Panc1 (cell line): ENCODE data around the gene SLC2A6. TPM values are rescaled to one million over a fixed set of nuclear protein-coding genes. Genes with fewer than 3 reads are reported as not detected.

ENCODE experiments used
- ATAC-seq: fragments of 200-7000 bp; cut with Tn5 transposase; 2 replicates; pipeline ENCODE4 v1.9.1; 2020; ENCODE audit warnings: mild to moderate bottlenecking, moderate library complexity
- BruUV-seq: library from RNA; stranded (reverse); fragments of 400-500 nt; replicated peaks from 2 replicates; lab custom pipeline; 2021; lab: Mats Ljungman, UMichigan
- CTCF ChIA-PET: fragments of 300-600 bp; sonication (Branson Sonifier 250); formaldehyde crosslinking; loops from one replicate; lab custom pipeline; 2022; ENCODE audit warnings: antibody characterized with exemption; lab: Charles Lee
- POLR2A ChIA-PET: fragments of 300-600 bp; sonication (Branson Sonifier 250); formaldehyde crosslinking; loops from one replicate; lab custom pipeline; 2022; ENCODE audit warnings: antibody characterized with exemption; lab: Charles Lee
- DNase-seq: peaks from one replicate; pipeline ENCODE4 v3.0.0-alpha.2; 2010; ENCODE audit warnings: low read depth, low spot score
- H3K27ac ChIP-seq: 2 replicates; pipeline ENCODE4 v1.5.1; 2011; ENCODE audit warnings: mild to moderate bottlenecking, low read length, inconsistent platforms
- H3K27me3 ChIP-seq: fragments of 200-500 bp; sonication (Bioruptor generic); 2 replicates; pipeline ENCODE4 v1.6.0; 2014; ENCODE audit warnings: low read length, inconsistent platforms; ENCODE audit not compliant: control insufficient read depth, insufficient read depth
- H3K36me3 ChIP-seq: fragments of 200-500 bp; sonication (Bioruptor generic); 2 replicates; pipeline ENCODE4 v1.5.1; 2014; ENCODE audit warnings: inconsistent platforms, mild to moderate bottlenecking, low read length, moderate library complexity; ENCODE audit not compliant: control insufficient read depth, insufficient read depth
- H3K4me1 ChIP-seq: 2 replicates; pipeline ENCODE4 v1.5.1; 2011; ENCODE audit warnings: inconsistent platforms, mild to moderate bottlenecking, low read length, moderate library complexity; ENCODE audit not compliant: control insufficient read depth, insufficient read depth
- H3K4me3 ChIP-seq, 2 experiments: 2 replicates each; pipeline ENCODE4 v1.5.1; 2011 to 2012; ENCODE audit warnings: low read depth in 2 of 2, low read length in 2 of 2, mild to moderate bottlenecking in 2 of 2, inconsistent platforms in 1 of 2, moderate library complexity in 1 of 2
- H3K9me3 ChIP-seq: fragments of 200-500 bp; sonication (Bioruptor generic); 2 replicates; pipeline ENCODE4 v1.5.1; 2014; ENCODE audit warnings: low read depth, mild to moderate bottlenecking, inconsistent platforms, low read length, moderate library complexity; ENCODE audit not compliant: control insufficient read depth, insufficient read depth
- POLR2AphosphoS5 ChIP-seq: IDR thresholded peaks from 2 replicates; pipeline ENCODE4 v1.6.1; 2012; ENCODE audit warnings: mild to moderate bottlenecking, low read depth, low read length, moderate library complexity
- SIN3A ChIP-seq: IDR thresholded peaks from 2 replicates; pipeline ENCODE4 v1.6.1; 2012; ENCODE audit warnings: low read depth, mild to moderate bottlenecking, low read length, moderate library complexity, borderline replicate concordance; ENCODE audit not compliant: insufficient read depth
- TCF7L2 ChIP-seq: IDR thresholded peaks from 2 replicates; pipeline ENCODE4 v1.6.1; 2011; ENCODE audit warnings: mild to moderate bottlenecking, low read depth, low read length, inconsistent platforms
- in situ Hi-C: cut with HindIII; loops from 2 replicates; pipeline ENCODE4 v1.10.0; 2016; ENCODE audit warnings: low sequenced_read_pairs, low pct_unique_long_range_greater_than_20kb
- intact Hi-C: fragments of 100-400 bp; cut with micrococcal nuclease; formaldehyde crosslinking; loops from one replicate; pipeline ENCODE4 v1.10.0; 2022; ENCODE audit not compliant: unreplicated experiment
- total RNA-seq: library from RNA; stranded (reverse); gene quantifications from one replicate; pipeline ENCODE4 v1.2.1, GENCODE V29; 2021; ENCODE audit not compliant: unreplicated experiment
- TF ChIP-seq, protein P1 (sequence below), 2 experiments: IDR thresholded peaks; 2 replicates each; pipeline ENCODE4 v1.6.1; 2011 to 2012; ENCODE audit warnings: low read depth in 2 of 2, control low read depth in 1 of 2, low read length in 1 of 2, mild to moderate bottlenecking in 1 of 2, moderate library complexity in 1 of 2; ENCODE audit not compliant: insufficient read depth in 1 of 2
- TF ChIP-seq, protein P2 (sequence below): fragments of 450-650 bp; IDR thresholded peaks from 2 replicates; pipeline ENCODE4 v1.5.1; 2017; ENCODE audit warnings: mild to moderate bottlenecking

SLC2A6 gene
- total RNA-seq, 1 experiment from 2014 or later: 48.2 TPM

DNA sequence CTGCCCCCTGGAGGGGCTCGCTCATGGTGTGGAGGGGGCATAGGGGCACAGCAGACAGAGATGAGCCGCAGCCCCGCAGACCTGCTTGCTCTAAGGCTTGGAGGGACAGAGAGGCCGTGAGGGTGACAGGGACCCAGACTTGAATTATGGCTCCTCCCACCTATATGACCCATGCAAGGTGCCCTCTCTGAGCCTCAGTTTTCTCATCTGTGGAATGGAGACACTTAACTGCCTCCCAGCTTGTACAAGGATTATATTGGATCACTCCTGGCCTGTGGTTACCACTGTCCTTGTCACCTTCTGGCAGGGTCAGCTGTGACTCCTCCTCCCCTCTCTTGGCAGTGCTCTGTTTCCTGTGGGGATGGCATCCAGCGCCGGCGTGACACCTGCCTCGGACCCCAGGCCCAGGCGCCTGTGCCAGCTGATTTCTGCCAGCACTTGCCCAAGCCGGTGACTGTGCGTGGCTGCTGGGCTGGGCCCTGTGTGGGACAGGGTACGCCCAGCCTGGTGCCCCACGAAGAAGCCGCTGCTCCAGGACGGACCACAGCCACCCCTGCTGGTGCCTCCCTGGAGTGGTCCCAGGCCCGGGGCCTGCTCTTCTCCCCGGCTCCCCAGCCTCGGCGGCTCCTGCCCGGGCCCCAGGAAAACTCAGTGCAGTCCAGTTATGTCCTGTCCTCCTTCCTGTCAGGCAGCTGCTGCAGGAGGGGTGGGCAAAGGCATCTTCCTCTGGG lies 23.8 kb downstream of the SLC2A6 start:
- TF ChIP-seq, protein P1, sequence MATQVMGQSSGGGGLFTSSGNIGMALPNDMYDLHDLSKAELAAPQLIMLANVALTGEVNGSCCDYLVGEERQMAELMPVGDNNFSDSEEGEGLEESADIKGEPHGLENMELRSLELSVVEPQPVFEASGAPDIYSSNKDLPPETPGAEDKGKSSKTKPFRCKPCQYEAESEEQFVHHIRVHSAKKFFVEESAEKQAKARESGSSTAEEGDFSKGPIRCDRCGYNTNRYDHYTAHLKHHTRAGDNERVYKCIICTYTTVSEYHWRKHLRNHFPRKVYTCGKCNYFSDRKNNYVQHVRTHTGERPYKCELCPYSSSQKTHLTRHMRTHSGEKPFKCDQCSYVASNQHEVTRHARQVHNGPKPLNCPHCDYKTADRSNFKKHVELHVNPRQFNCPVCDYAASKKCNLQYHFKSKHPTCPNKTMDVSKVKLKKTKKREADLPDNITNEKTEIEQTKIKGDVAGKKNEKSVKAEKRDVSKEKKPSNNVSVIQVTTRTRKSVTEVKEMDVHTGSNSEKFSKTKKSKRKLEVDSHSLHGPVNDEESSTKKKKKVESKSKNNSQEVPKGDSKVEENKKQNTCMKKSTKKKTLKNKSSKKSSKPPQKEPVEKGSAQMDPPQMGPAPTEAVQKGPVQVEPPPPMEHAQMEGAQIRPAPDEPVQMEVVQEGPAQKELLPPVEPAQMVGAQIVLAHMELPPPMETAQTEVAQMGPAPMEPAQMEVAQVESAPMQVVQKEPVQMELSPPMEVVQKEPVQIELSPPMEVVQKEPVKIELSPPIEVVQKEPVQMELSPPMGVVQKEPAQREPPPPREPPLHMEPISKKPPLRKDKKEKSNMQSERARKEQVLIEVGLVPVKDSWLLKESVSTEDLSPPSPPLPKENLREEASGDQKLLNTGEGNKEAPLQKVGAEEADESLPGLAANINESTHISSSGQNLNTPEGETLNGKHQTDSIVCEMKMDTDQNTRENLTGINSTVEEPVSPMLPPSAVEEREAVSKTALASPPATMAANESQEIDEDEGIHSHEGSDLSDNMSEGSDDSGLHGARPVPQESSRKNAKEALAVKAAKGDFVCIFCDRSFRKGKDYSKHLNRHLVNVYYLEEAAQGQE (IDR thresholded peaks at IDR 0.05; ENCODE audit: insufficient read depth in 1 of 2, low read depth in 2 of 2, low read length in 1 of 2): no peak
- TF ChIP-seq SIN3A: no peak
- TF ChIP-seq, protein P2, sequence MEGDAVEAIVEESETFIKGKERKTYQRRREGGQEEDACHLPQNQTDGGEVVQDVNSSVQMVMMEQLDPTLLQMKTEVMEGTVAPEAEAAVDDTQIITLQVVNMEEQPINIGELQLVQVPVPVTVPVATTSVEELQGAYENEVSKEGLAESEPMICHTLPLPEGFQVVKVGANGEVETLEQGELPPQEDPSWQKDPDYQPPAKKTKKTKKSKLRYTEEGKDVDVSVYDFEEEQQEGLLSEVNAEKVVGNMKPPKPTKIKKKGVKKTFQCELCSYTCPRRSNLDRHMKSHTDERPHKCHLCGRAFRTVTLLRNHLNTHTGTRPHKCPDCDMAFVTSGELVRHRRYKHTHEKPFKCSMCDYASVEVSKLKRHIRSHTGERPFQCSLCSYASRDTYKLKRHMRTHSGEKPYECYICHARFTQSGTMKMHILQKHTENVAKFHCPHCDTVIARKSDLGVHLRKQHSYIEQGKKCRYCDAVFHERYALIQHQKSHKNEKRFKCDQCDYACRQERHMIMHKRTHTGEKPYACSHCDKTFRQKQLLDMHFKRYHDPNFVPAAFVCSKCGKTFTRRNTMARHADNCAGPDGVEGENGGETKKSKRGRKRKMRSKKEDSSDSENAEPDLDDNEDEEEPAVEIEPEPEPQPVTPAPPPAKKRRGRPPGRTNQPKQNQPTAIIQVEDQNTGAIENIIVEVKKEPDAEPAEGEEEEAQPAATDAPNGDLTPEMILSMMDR: no peak
- no peak for TF ChIP-seq POLR2AphosphoS5
- TF ChIP-seq TCF7L2: no peak
- Histone ChIP-seq H3K27me3 (no peaks in the 10 kb centered on the region), H3K4me1 (peaks cover 5% of the 10 kb centered on the region), H3K9me3 (no peaks in the 10 kb centered on the region), H3K27ac (no peak overlapping the region), H3K4me3 (no peak overlapping the region), H3K36me3 (no peaks in the 10 kb centered on the region)
- ATAC-seq (no peak), DNase-seq (no peak)
- CTCF ChIA-PET: no interaction called here
- POLR2A ChIA-PET: no interaction called here
- BruUV-seq: no TSS peak
- intact Hi-C loops: no loop called here
- in situ Hi-C loops: no loop called here

DNA sequence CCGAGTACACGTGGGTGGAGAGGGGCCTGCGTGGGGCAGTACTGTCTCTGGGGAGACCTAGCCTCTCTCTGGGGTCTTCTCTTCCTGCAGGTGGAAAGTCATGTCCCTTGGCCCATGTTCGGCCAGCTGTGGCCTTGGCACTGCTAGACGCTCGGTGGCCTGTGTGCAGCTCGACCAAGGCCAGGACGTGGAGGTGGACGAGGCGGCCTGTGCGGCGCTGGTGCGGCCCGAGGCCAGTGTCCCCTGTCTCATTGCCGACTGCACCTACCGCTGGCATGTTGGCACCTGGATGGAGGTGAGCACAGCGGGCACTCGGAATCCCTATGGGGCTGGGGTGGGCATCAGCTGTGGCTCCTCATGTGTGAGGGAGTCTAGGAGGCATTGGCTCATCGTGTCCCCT lies 24.6 kb downstream of the SLC2A6 start:
- POLR2A ChIA-PET: no interaction called here
- CTCF ChIA-PET: no interaction called here
- in situ Hi-C loops: no loop called here
- TF ChIP-seq POLR2AphosphoS5: no peak
- TF ChIP-seq TCF7L2: no peak
- TF ChIP-seq SIN3A: no peak
- TF ChIP-seq, protein P1 (IDR thresholded peaks at IDR 0.05; ENCODE audit: insufficient read depth in 1 of 2, low read depth in 2 of 2, low read length in 1 of 2): no peak
- TF ChIP-seq, protein P2: no peak
- Histone ChIP-seq H3K36me3 (no peaks in the 10 kb centered on the region), H3K4me3 (no peak overlapping the region), H3K27me3 (no peaks in the 10 kb centered on the region), H3K4me1 (peaks cover 5% of the 10 kb centered on the region), H3K27ac (no peak overlapping the region), H3K9me3 (no peaks in the 10 kb centered on the region)
- intact Hi-C loops: no loop called here
- BruUV-seq: no TSS peak
- no peak for DNase-seq
- no peak for ATAC-seq
